ENCODE measurements around the gene HGS. TPM values are rescaled to one million over a fixed set of nuclear protein-coding genes. Genes with fewer than 3 reads are reported as not detected.
A peak's percentile ranks its signal among the peaks of the same experiment; 100 is the strongest.

HGS gene
- polyA plus RNA-seq, 3 donors, result 19.3 to 200 (median 28.0) TPM

- peak overlapping the region; percentile 76 to 89 for H3K27ac ChIP-seq (ENCODE audit: low read depth in 1 of 2, low read length in 2 of 2)
- peak overlapping the region; percentile 92 to 99 for H3K4me3 Mint-ChIP-seq
- no peaks in the 10 kb centered on the region for H3K9me3 ChIP-seq (replicated peaks in 1 of 2; ENCODE audit: control insufficient read depth in 1 of 2, insufficient read depth in 1 of 2, low read length in 2 of 2)
- peaks cover 0 to under 1% (median 0%) of the 10 kb centered on the region in 7 donors for H3K9me3 Mint-ChIP-seq
- peak overlapping the region; percentile 63 to 91 (median 75) for H3K4me3 ChIP-seq (replicated peaks in 1 of 3; ENCODE audit: low read depth in 2 of 3, low read length in 3 of 3)
- H3K4me1 Mint-ChIP-seq, result peaks cover 24% of the 10 kb centered on the region
- H3K79me2 ChIP-seq (ENCODE audit: insufficient read depth, low read length), result peaks cover 52% of the 10 kb centered on the region
- 52% methylated on average over 29 of the region's 30 CpGs for WGBS (ENCODE audit: insufficient coverage)
- H3K36me3 Mint-ChIP-seq, result peaks cover 21 to 39% of the 10 kb centered on the region in 2 donors
- no peaks in the 10 kb centered on the region for H4K20me1 ChIP-seq (ENCODE audit: insufficient read depth, low read length)
- peak overlapping the region; percentile 86 for H3K4me2 ChIP-seq (replicated peaks; ENCODE audit: extremely low read depth, low read length, poor library complexity, severe bottlenecking)
- peaks cover 0 to 4% (median 0%) of the 10 kb centered on the region in 3 donors for H3K27me3 Mint-ChIP-seq (ENCODE audit: low read depth in 3 of 3)
- H3K9ac ChIP-seq (ENCODE audit: insufficient read depth, low read length, poor library complexity, severe bottlenecking), result peak overlapping the region; percentile 93
- peaks cover 11 to 30% of the 10 kb centered on the region in 2 donors for H3K36me3 ChIP-seq (replicated peaks in 1 of 2; ENCODE audit: control insufficient read depth in 1 of 2, insufficient read depth in 2 of 2, low read length in 2 of 2)
- no peak for TF ChIP-seq CTCF (IDR thresholded peaks at IDR 0.05)
- intact Hi-C loops (cut with micrococcal nuclease), result loop anchor here (1.0 to 5.0 kb wide), 3 partner anchors 18 to 47 kb away; partner anchors contain the start of genes ARL16 (in 1 of the 2), MRPL12 (in 1 of the 2) and SLC25A10 (in 1 of the 2)
- DNase-seq, result peak in 2 of 3 donors; percentile 29 to 65
- H3K27ac Mint-ChIP-seq, result peak overlapping the region; percentile 62 to 97 (median 96)
- H3K4me1 ChIP-seq (ENCODE audit: control insufficient read depth in 1 of 2, insufficient read depth in 2 of 2, low read length in 2 of 2), result peaks cover 24 to 30% of the 10 kb centered on the region in 2 donors
- H3K27me3 ChIP-seq (ENCODE audit: control insufficient read depth in 2 of 2, insufficient read depth in 2 of 2, low read length in 2 of 2), result no peaks in the 10 kb centered on the region
- peak overlapping the region; percentile 94 for H2AFZ ChIP-seq (ENCODE audit: insufficient read depth, low read depth, low read length, poor library complexity, severe bottlenecking)
Observed at GRCh38 chr17:81665205-81666091, 18.4 kb upstream of the HGS start.

GRCh38 chr17:81666092-81666341 lies 17.8 kb upstream of the HGS start:
- Histone ChIP-seq H3K4me1 (ENCODE audit: control insufficient read depth in 1 of 2, insufficient read depth in 2 of 2, low read length in 2 of 2) (peaks cover 24 to 30% of the 10 kb centered on the region in 2 donors), H4K20me1 (ENCODE audit: insufficient read depth, low read length) (no peaks in the 10 kb centered on the region), H3K36me3 (replicated peaks in 1 of 2; ENCODE audit: control insufficient read depth in 1 of 2, insufficient read depth in 2 of 2, low read length in 2 of 2) (peaks cover 15 to 36% of the 10 kb centered on the region in 2 donors), H3K9me3 (replicated peaks in 1 of 2; ENCODE audit: control insufficient read depth in 1 of 2, insufficient read depth in 1 of 2, low read length in 2 of 2) (no peaks in the 10 kb centered on the region), H3K4me2 (replicated peaks; ENCODE audit: extremely low read depth, low read length, poor library complexity, severe bottlenecking) (peak overlapping the region; percentile 86), H3K27me3 (ENCODE audit: control insufficient read depth in 2 of 2, insufficient read depth in 2 of 2, low read length in 2 of 2) (no peaks in the 10 kb centered on the region), H3K4me3 (replicated peaks in 1 of 3; ENCODE audit: low read depth in 2 of 3, low read length in 3 of 3) (peak overlapping the region; percentile 63 to 91 (median 75)), H3K27ac (ENCODE audit: low read depth in 1 of 2, low read length in 2 of 2) (peak overlapping the region; percentile 76 to 89), H2AFZ (ENCODE audit: insufficient read depth, low read depth, low read length, poor library complexity, severe bottlenecking) (peak overlapping the region; percentile 94), H3K79me2 (ENCODE audit: insufficient read depth, low read length) (peaks cover 53% of the 10 kb centered on the region), H3K9ac (ENCODE audit: insufficient read depth, low read length, poor library complexity, severe bottlenecking) (peak overlapping the region; percentile 93)
- intact Hi-C loops (cut with micrococcal nuclease), result loop anchor here (1.0 to 5.0 kb wide), 3 partner anchors 17 to 46 kb away; partner anchors contain the start of genes ARL16 (in 1 of the 2), MRPL12 (in 1 of the 2) and SLC25A10 (in 1 of the 2)
- peaks cover 21 to 45% of the 10 kb centered on the region in 2 donors for H3K36me3 Mint-ChIP-seq
- peak overlapping the region; percentile 92 to 99 for H3K4me3 Mint-ChIP-seq
- H3K4me1 Mint-ChIP-seq, result peaks cover 24% of the 10 kb centered on the region
- WGBS (ENCODE audit: insufficient coverage), result under 1% methylated on average over 16 of the region's 16 CpGs
- H3K27me3 Mint-ChIP-seq (ENCODE audit: low read depth in 3 of 3), result peaks cover 0 to 4% (median 0%) of the 10 kb centered on the region in 3 donors
- H3K27ac Mint-ChIP-seq, result peak overlapping the region; percentile 62 to 97 (median 96)
- TF ChIP-seq CTCF (IDR thresholded peaks at IDR 0.05), result no peak
- DNase-seq, result peak; percentile 13 to 32 (median 21)
- H3K9me3 Mint-ChIP-seq, result no peaks in the 10 kb centered on the region
